IPS-NIHi7 (cell line): ENCODE measurements around the gene CCL28.
A peak's percentile ranks its signal among the peaks of the same experiment; 100 is the strongest.

Source experiments
- DNase-seq: peaks from one replicate; pipeline ENCODE4 v3.0.0; 2012; ENCODE audit warnings: mixed read lengths; ENCODE audit errors: extremely low spot score

The CCL28 gene

GRCh38 chr5:43358301-43358700, 53.9 kb downstream of the CCL28 start:
- no peak for DNase-seq

- no peak for DNase-seq
Observed at GRCh38 chr5:43357878-43358281, 54.3 kb downstream of the CCL28 start.

GRCh38 chr5:43357067-43357466, 55.1 kb downstream of the CCL28 start:
- no peak for DNase-seq

GRCh38 chr5:43354774-43355173, 57.4 kb downstream of the CCL28 start:
- DNase-seq: no peak

- DNase-seq: no peak
Observed at GRCh38 chr5:43353668-43354067, 58.5 kb downstream of the CCL28 start.

GRCh38 chr5:43352915-43353314, 59.3 kb downstream of the CCL28 start:
- DNase-seq: no peak

- no peak for DNase-seq
Observed at GRCh38 chr5:43352131-43352530, 60.1 kb downstream of the CCL28 start.

GRCh38 chr5:43348861-43349363, 63.3 kb downstream of the CCL28 start:
- no peak for DNase-seq

GRCh38 chr5:43348207-43348606, 64.0 kb downstream of the CCL28 start:
- peak; percentile 30 for DNase-seq

GRCh38 chr5:43338862-43339261, 73.3 kb downstream of the CCL28 start:
- DNase-seq: no peak

- DNase-seq: no peak
Observed at GRCh38 chr5:43336159-43336558, 76.0 kb downstream of the CCL28 start.

- no peak for DNase-seq
Observed at GRCh38 chr5:43335681-43336080, 76.5 kb downstream of the CCL28 start.

GRCh38 chr5:43332401-43332800, 79.8 kb downstream of the CCL28 start:
- no peak for DNase-seq
